Uterine smooth muscle cell (primary cell): ENCODE data around the gene ZCCHC7. TPM values are rescaled to one million over a fixed set of nuclear protein-coding genes. Genes with fewer than 3 reads are reported as not detected.

Source experiments
- total RNA-seq: library from RNA; depleted of rRNA; stranded (reverse); fragments of >200 nt; gene quantifications from 2 replicates; pipeline ENCODE4 v1.2.3, GENCODE V29; 2014

ZCCHC7 gene
- total RNA-seq, result 22.2 and 26.4 TPM in 2 replicates

DNA sequence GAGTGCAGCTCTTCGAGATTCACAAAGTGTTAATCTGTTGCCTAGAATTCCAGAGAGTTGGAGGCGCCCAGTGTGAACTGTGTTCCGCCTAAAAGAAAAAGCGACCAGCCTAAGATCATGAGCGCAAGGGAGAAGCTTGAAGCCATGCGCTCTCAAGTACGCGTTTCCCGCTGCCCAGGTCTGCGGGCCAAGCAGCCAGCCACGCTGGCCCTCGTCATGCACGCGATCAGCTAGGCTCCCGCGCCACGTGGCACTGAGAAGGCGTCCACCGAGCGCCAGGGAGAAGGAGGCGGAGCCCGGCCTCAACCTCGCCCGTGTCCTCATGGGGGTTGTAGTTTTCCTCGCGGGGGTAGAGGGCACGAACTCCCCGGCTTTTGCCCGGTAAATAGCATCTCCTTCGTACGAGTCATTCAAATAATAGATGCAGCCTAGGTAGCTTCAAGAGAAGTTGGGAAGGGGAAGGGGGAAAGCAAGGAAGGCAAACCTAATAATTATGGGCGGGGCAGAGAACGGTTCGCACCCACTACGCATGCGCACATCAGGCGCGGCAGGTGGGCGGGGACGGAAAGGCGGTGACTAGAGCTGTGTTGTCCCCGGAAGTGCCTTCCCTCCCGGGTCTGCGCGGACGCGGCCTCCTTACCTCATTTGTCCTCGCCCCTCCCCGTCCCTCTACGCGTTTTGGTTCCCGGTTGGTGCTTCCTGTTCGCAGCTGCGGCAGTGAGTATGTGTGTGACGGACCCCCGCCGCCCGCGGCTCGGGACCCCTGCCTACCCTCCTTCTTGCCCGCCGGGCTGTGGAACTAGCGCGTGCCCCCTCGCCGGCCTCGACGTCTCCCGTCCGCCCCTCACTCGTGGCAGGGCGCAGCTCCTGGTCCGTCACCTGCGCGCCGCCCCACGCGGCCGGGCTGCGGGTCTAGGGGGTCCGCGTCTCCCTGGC lies at the start of gene ZCCHC7:
Gene ZCCHC7 (plus strand): TSS at position 668 of the 936 bp plus-strand sequence.

Other genes with a start within 250 kb of the ZCCHC7 start
- not detected in 2 replicates for gene PAX5, start 86.3 kb upstream of the ZCCHC7 start, total RNA-seq